T-helper 1 cell treated with Interleukin-12 subunit alpha and Interleukin-12 subunit beta and Interleukin-4 antibody, amounts not matched to agents 30 ng/mL and 1 ng/mL, for 36 hours (primary cell): ENCODE data around the gene SRPK1. TPM values are rescaled to one million over a fixed set of nuclear protein-coding genes. Genes with fewer than 3 reads are reported as not detected.

Source experiments
- intact Hi-C: fragments of 100-400 bp; cut with micrococcal nuclease; formaldehyde crosslinking; loops from one replicate; pipeline ENCODE4 v1.15.1; 2024
- total RNA-seq: library from RNA; stranded (reverse); gene quantifications from 2 replicates; pipeline ENCODE4 v1.2.3, GENCODE V29; 2022

The SRPK1 gene
- total RNA-seq, 1 donor from 2014 or later = 93.4 TPM

- intact Hi-C loops = no loop called here
Measured at GRCh38 chr6:35784200-35784599, 136.7 kb downstream of the SRPK1 start.

Other genes starting within 250 kb of the SRPK1 start
- 64.0 and 64.4 TPM in 2 replicates for gene FKBP5, start 232.2 kb downstream of the SRPK1 start, total RNA-seq
- 0.66 and 0.88 TPM in 2 replicates for gene ARMC12, start 184.1 kb downstream of the SRPK1 start, total RNA-seq
- not detected in 2 replicates for gene CLPSL2, start 144.5 kb downstream of the SRPK1 start, total RNA-seq
- gene CLPSL1, start 140.1 kb downstream of the SRPK1 start, total RNA-seq = not detected in 2 replicates
- not detected in 2 replicates for gene CLPS, start 123.8 kb downstream of the SRPK1 start, total RNA-seq
- not detected in 2 replicates for gene LHFPL5, start 115.7 kb downstream of the SRPK1 start, total RNA-seq
- gene SLC26A8, start 103.5 kb upstream of the SRPK1 start, total RNA-seq = not detected in 2 replicates
- gene MAPK14, start 106.7 kb upstream of the SRPK1 start, total RNA-seq = 62.9 and 64.9 TPM in 2 replicates
- 26.6 and 28.8 TPM in 2 replicates for gene MAPK13, start 209.4 kb upstream of the SRPK1 start, total RNA-seq